HG02970 (cell line): ENCODE measurements around the gene MINDY3.
A peak's percentile ranks its signal among the peaks of the same experiment; 100 is the strongest.
"Not testable (repeated sequence)": the region's sequence is repeated elsewhere in the genome, so short reads cannot be mapped to it uniquely, and the experiment has no call there.

Experiments used
- ATAC-seq: cut with Tn5 transposase; IDR thresholded peaks from one replicate; pipeline ENCODE4 v1.9.1; 2021; ENCODE audit warnings: mild to moderate bottlenecking, moderate library complexity, moderate number of reproducible peaks; ENCODE audit not compliant: unreplicated experiment, low FRiP score

The MINDY3 gene

DNA sequence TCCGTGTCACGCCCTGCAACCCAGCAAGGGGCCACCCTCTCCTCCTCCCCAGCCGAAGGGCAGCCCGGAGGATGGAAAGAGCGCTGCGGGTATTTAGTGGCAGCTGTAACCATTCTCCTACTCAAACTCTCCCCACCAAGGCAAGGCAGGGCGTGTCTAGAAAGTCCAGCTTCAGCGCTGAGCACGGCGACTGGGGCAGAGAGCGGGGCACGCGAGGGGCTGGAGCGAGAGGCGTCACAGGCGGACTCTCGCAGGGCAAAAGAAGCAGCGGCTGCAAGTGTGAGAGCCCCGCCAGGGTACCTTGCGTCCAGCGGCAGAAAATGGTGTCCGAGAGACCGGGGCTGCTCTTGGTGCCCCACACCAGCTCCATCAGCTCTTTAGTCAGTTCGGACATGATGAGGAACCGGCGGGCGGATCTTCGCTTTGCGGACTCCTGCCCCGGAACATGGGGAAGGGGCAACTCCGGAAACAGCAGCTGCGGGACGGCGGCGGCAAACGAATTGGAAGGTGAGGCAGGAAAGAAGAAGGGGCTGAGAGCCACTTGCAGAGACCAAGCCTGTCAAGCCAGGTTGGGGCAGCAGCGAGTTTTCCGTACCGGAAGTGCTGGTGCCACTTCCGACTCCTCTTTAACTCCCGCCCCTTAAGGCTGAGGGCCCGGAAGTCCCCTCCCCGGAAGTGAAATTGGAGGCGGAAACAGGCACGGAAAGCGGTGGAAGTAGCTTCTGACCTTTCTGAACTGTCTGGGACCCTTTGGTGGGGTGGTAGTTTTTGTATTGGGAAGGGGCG is at the start of gene MINDY3:
MINDY3 (minus strand) TSS at position 602 of the 786 bp plus-strand sequence; CDS start at position 394, 208 bp downstream.
- ATAC-seq = peak; percentile 80

DNA sequence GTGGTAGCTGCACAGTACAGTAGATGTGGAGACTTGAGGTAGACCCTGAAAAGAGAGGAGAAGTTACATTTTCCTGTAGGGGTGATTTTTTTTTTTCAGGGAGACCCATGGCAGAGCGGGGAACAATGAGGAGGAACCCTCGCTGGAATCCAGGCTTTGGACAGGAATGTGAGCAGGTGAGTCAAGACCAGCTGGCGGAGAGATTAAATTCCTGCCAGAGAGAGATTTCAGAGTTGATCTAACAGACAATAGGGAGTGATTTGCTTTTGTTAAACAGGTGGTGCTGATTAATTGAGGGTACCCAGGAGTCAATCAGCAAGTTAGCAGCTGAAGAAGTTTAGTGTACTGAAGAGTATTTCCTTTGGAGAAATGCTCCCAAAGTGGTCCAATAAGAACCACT is 41.6 kb upstream of the MINDY3 start:
- ATAC-seq = no peak

DNA sequence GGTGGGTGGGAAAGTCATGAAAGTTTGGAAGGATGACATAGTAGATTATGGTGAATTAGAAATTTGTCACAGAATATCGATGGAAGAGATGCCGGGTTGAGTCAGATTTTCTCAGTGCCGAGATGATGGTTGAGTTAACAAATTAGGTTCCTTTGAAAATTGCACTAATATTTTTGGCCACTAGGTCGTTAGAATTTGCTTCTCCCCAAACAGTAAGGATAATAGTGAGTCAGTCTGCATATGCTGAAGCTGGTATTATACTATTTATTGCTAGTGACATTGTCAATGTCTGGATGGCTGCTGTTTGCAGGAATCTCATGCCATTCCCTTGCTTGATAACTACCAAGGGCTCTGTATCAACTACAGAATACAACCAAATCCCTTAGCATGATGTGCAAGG is 37.7 kb upstream of the MINDY3 start:
- ATAC-seq = no peak

DNA sequence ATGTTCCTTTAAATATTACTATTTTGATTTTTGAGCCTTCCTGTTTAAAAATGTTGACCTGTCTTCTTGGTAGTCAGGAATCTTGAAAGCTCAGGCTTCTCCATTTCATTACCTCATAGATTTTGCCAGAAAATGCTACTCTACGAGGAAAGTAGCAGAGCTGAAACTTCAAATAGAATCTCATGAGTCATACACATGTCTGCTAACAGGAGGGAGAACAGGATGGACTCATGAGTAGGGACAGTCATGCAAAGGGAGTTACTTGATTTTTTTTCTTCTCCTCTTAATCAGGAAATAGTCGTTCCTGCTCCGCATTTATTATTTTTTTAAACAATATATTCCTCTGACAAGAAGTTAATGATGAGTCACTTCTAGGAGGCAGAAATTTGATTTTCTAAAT is 37.0 kb upstream of the MINDY3 start:
- no peak for ATAC-seq

DNA sequence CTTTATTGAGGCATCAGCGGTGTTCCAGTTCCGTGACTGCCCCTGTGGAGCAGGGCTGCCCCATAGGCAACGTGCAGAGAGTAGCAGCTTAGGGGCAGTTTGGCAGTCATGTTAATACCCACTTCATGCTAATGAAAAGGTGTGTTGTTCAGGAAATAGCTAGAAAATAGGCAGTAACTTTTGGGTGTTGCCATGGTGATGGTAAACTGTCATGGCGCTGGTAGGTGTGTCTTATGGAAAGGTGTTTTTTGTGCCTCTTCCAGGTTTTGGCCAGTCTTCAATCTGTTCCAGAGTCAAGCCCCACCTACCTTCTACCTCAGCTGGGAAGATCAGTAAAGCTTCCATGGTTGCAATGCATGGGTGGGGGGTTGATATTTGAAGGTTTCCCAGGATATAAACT is 36.3 kb upstream of the MINDY3 start:
- no peak for ATAC-seq

DNA sequence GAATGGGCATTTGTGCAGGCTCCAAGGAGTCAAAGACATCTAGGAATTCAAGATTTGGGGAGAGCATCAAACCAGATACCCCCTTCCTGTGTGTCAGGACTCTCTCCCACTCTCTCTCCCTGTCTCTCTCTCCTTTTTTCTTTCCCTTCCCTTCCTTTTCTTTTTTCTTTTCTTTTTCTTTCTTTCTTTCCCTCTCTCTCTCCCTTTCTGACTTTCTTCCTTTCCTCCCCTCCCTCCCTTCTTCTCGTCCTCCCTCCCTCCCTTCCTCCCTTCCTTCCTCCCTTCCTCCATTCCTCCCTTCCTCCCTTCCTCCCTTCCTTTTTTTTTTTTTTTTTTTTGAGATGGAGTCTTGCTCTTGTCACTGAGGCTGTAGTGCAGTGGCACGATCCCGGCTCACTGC is 24.1 kb upstream of the MINDY3 start:
- no peak for ATAC-seq

DNA sequence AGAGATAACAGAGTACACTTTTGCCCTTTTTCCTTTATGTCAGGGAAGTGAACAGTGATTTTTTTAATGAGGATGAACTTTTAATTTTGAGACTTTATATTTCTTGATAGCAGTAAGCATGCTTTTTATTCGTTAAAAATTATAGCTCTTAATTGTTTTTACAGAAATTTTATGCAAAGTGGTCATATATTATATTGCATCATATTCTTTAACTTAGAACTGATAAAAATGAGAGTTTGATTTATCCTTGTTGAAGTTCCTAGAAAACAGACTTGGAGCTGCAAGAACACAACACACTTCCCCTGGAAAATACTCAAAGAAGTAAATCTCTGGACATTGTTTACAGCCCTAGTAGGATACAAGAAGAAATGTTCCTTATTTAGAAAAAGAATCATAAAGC is 21.2 kb upstream of the MINDY3 start:
- no peak for ATAC-seq

DNA sequence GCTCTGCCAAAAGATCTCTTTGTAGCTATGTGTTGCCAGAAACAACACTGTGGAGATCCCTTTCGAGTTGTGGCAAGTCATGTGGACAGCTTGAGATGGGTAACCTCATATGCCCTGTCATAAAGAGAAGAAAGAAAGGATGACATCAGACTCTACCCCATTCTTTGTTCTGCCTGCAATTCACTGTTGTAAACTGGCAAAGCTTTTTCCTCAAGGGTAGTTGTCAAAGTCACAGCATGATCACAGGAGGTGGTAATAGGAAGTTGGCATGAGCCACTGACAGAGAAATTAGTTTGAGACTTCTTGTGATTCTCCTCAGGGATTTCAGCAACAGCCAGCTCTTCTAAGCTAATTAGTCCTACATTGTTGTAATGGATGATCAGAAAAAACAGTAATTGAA is 19.4 kb upstream of the MINDY3 start:
- no peak for ATAC-seq

DNA sequence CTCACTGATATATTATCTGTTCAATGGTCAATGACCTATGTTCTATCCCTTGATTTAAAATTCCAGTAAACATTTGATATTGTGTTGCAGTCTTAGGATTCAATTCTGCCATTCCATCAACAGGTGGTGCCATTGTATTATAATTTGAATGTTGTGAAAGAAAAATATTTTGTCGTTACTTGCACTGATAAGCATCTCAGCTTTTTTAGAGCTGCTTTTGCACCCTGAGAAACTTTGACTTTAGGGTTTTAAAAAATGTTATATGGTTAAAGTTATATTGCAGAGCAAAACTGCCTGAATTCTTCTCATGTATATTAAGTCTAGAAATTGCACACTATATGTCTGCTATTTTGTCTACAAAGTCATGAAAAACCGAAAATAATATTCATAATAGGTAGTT is 18.8 kb upstream of the MINDY3 start:
- ATAC-seq = no peak

DNA sequence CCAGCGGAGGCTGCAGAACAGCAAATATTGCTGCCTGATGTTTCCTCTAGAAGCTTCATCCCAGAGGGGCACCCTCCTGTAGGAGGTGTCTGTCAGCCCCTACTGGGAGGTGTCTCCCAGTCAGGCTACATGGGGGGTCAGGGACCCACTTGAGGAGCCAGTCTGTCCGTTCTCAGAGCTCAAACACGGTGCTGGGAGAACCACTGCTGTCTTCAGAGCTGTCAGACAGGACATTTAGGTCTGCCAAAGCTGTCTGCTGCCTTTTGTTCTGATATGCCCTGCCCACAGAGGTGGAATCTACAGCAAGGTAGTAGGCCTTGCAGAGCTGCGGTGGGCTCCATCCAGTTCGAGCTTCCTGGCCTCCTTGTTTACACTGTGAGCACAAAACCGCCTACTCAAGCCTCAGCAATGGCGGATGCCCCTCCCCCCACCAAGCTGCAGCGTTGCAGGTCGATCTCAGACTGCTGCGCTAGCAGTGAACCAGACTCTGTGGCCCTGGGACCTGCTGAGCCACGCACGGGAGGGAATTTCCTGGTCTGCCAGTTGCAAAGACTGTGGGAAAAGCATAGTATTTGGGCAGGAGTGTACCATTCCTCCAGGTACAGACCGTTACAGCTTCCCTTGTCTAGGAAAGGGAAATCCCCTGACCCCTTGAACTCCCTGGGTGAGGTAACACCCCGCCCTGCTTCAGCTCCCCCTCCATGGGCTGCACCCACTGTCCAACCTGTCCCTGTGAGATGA is 17.7 kb upstream of the MINDY3 start:
- no peak for ATAC-seq

DNA sequence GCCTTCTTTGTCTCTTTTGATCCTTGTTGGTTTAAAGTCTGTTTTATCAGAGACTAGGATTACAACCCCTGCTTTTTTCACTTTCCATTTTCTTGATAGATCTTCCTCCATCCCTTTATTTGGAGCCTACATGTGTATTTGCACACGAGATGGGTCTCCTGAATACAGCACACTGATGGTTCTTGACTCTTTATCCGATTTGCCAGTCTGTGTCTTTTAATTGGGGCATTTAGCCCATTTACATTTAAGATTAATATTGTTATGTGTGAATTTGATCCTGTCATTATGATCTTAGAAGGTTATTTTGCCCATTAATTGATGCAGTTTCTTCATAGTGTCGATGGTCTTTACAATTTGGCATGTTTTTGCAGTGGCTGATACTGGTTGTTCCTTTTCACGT is 16.0 kb upstream of the MINDY3 start:
- not testable (repeated sequence) for ATAC-seq

DNA sequence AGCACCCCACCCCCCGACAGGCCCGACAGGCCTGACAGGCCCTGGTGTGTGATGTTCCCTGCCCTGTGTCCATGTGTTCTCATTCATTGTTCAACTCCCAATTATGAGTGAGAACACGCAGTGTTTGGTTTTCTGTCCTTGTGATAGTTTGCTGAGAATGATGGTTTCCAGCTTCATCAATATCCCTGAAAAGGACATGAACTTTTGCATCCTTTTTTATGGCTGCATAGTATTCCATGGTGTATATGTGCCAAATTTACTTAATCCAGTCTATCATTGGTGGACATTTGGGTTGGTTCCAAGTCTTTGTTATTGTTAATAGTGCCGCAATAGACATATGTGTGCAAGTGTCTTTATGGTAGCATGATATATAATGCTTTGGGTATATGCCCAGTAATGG is 12.3 kb upstream of the MINDY3 start:
- not testable (repeated sequence) for ATAC-seq

DNA sequence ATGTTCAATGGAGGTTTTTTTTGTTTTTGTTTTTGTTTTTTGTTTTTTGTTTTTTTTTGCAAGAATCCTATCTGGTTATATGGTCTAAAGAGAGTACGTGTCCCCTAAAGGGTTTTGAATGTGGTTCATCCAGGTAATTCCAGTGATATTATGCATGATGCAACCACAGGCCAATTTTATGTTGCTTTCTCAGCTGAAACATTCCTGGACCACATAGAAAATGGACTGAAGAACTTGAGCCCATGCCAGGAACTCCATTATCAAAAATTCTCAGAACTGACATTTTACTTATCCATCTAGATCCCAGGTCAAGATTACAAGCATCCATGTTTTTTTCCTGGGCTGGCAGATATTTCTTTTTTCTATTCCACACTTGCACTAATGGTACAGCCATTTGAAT is 11.5 kb upstream of the MINDY3 start:
- ATAC-seq = no peak

DNA sequence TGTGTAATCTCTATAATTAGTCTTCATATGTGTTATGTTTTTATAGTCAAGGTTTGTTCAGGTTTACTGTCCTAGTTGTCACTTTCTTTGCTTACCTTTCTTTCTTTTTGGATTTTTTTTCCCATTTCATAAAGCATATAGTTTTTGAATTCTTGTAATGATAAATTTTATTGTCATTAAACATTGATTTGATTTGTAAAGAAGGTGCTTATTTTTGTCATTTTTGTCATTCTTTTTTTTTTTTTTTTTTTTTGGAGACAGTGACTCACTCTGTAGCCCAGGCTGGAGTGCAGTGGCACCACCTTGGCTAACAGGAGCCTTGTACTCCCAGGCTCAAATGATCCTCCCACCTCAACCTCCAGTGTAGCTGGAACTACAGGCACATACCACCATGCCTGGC is 9.6 kb upstream of the MINDY3 start:
- ATAC-seq = no peak

DNA sequence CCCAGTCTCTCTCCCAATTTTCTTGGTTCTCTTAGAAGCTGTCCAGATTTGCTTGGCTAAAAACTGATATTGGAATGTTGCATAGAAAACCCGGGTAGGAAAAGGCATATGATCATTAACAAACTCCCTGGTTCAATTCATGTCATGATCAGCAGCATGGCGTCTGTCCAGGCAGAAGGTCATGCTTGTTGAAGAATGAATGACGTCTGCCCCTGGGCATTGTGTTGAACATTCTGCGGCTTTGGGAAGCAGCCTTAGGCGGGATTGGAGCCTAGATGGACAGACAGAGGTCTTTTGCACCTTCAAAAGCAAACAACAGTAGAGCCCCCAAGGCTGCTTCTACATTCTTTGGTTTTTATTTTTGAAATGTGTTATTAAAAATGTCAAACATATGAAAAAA is 7.7 kb upstream of the MINDY3 start:
- ATAC-seq = no peak

DNA sequence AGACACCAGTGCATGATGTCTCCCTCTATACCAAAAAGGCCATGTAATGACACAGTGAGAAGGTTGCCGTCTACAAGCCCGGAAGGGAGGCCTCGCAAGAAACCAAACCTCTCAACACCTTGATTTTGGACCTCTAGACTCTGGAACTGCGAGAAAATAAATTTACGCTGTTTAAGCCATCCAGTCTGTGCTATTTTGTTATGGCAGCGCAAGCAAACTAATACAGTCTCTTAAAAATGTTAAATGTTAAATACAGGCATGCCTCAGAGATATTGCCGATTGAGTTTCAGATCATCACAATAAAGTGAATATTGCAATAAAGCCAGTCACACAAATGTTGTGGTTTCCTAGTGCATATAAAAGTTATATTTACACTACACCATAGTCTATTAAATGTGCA is 5.0 kb upstream of the MINDY3 start:
- no peak for ATAC-seq

DNA sequence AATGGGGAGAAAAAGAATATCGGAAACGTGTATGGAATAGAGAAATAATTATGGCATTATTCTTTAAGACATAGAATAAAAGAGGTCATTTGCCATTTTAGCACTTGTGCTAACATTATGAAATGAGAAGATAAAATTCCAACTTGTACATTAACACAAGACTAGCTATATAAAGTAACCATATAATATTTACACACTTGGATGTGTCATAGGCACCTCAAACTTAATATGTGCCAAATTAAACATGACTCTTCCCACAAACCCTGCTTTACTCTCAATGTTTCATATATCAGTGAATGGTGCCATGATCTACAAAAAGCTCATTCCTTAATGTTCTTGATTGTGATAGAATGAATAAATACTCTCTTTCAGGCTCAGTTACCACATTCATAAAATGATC is 4.1 kb upstream of the MINDY3 start:
- no peak for ATAC-seq

DNA sequence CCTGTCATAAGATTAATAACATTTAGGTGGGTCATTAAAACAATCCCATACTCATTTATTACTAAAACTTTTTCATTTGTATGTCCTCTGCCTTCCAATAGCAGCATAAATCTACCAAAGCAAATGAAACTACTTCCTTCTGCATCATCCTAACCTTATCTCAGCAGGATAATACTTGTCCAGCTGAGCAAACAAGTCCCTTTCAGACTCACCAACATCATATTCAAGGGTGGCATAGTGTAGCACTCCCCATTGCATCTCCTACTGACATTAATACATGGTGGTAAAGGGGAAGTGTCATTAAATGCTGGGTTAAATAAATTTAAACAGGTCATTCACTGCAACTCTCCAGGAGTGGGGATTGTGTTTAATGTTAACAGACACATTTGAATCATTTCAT is 3.4 kb upstream of the MINDY3 start:
- ATAC-seq = no peak

DNA sequence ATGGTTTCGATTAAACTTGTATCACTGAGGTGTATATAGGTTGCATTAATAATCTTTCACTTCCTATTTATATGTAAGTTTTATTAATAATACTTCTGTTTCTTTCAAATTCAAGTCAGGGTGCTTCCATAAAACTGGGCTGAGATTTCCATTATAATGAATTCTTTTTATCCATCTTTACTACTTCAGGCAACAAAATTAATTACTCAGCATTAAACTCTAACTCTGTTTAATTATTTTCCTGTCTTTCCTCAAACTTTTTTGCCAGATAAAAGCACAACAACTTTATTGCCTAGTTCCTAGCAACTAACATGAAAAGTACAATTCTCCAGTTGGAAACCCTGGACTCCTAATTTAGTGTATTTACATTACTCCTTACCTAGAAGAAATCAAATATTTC is 3.0 kb upstream of the MINDY3 start:
- ATAC-seq = no peak

DNA sequence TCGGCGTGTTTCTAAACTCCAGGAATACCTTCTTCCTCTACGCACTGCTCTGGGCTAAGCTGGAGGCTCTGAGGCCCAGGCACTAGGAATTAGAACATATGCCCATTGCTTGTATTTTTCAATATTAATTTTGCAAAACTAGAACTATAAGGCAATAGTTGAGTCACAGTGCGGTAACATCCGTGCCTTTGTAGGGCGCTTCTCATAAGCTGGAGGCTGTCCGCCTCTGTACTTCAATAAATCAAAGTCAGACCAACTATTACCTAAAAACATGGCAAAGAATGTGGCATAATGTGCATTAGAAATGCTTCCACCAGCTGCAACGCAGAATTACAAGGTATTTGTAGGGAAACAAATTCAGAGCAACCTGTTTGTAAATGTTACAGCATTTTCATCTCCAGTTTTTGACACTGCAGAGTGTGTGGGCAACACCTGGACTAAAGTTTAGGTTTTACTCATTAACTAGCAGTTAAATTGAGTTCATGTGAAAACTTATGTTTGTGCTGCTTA is 440 bp upstream of the MINDY3 start:
- no peak for ATAC-seq

DNA sequence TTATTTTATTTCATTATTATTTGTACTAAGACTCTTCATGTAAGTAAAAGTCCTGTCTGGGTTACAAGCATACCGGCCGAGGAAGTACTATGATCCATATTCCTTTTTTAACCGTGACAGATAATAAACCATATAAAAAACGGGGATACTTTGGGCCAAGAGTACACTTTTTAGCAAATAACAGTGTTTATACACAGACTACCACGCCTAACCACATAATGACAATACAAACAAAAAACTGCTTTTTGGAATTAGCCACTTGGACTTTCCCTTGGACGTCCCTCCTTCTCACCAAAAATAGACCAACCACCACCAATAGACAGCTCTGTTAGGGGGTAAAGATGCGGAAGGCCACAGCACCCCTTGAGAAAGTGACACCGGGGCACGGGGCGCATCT is 800 bp downstream of the MINDY3 start:
- no peak for ATAC-seq

DNA sequence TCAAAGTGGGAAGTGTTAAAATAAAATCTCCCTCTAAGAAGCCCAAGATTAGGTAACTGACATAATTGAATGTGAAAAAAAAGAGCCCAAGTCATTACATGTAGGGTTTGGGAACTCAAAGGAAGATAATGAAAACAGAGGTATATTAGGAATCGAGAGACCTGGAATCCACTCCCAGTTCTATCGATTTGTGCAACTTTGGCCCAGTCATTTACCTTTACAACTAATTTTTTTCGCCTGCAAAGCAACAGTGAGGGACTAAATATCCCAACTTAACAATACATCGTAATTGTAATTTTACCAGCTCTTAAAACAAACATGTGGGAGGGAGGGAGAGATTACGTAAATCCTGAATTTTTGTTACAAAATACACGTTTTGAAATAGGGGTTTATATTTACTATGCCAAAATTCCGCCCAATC is 1.4 kb downstream of the MINDY3 start:
- no peak for ATAC-seq
